SIG-M5 treated with dmso at 0.1 percent for 504 hours (cell line): ENCODE data around the gene CARD10.

ENCODE experiments used
- DNase-seq: peaks from one replicate; lab custom pipeline; 2025; ENCODE audit not compliant: unreplicated experiment; lab: John Stamatoyannopoulos, UW

Gene CARD10

DNA sequence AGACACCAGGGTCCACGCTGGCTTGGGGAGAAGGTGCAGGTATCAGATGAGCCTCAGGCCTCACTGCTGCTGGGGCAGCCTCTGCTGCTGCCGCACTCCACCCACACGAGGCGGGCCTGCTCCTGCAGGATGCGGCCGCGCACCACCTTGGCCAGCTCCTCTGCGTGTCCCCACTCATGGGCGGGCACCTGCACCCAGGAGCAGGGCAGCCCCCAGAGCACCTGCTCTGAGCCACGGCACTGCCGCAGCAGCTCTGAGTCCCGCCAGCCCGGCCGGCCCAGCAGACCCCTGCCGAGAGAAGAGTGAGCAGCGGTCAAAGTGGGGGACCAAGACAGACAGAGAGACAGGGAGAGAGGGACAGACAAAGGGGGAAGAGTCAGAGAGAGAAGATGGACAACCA is 28.1 kb downstream of the CARD10 start:
- no peak for DNase-seq

DNA sequence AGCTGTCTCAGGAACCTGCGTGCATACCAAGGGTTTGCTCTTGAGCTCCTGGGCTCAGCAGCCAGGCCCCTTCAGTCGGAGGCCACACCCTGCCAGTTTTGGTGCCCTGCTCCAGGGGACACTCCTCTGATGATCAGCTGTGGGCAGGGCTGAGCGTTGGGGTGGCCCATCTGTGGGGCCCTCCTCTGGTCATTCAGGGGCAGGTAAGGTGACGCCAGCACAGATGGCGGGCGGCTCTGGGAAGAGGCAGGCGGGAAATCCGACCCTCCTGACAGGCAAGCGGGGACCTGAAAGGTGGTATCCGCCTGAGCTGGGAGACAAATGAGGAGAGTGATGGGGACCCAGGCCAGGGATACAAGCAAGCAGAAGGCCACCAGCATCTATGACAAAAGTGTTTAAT is 29.2 kb downstream of the CARD10 start:
- DNase-seq, result no peak

DNA sequence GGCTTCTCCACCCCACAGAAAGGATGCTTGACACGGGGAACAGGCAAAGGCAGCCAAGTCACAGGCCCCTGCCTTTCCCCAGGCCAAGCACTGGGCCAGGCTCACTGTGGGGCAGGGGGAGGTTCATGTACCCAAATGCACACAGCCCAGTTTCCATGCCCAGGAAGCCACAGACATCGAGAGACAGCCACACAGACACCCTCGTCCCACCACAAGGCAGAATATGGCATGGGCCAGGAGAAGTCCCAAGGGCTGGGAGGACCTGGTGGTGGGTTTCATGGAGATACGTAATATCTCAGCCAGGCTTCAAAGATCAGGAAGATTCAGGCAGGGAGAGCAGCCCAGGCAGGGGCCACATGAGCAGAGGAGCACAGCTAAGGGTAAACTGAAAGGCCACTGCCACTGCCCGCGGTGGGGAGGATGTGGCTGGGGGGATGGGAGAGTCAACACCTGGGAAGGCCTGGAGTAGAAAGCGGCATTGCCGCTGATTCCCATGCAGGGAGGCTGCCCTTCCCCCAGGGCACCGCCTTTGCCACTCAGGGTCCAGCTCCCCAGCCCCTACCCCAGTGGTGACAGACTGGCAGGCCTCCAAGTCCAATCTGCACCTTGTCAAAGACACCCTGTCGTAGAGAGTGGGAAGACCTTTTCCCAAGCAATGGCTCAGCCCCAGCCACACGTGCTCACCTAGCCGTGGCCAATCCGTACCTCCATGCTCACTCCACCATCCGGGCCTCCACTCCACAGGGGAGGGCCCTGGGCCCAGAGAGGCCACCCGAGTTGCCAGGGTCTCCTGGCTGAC is 30.7 kb downstream of the CARD10 start:
- DNase-seq, result no peak

DNA sequence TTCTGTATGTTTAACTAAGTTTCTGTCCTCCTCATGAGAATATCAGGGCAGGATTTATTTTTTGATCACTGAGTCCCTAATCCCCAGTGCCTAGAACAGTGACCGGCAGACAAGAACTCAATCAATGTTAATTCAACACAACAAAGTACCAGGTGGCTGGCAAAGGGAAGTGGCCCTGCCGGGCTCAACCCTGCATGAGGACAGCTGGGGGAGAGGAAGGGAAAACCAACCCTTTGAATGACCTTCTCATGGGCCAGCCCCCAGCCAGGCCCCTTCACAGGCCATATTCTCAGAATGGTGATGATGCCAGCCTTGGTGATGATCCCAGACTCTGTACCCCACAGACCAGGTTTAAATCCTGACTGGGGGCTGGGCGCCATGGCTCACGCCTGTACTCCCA is 31.6 kb downstream of the CARD10 start:
- no peak for DNase-seq

DNA sequence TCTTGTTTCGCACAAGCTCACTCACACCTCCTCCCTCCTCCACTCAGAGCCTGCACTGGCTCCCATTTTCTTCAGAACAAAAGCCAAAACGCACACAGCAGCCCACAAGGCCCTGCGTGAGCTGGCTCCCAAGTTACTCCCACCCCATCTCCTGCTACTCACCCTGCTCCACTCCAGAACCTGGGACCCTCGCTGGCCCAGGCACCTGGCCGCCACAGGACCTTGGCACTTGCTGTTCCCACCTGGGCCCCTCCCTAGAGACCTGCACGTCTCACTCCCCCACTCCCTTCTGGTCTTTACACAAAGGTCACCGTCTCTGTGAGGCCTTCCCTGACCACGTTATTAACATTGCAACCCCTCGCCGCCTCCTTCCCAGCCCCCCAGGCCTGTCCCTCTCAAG is 32.1 kb downstream of the CARD10 start:
- DNase-seq, result no peak

DNA sequence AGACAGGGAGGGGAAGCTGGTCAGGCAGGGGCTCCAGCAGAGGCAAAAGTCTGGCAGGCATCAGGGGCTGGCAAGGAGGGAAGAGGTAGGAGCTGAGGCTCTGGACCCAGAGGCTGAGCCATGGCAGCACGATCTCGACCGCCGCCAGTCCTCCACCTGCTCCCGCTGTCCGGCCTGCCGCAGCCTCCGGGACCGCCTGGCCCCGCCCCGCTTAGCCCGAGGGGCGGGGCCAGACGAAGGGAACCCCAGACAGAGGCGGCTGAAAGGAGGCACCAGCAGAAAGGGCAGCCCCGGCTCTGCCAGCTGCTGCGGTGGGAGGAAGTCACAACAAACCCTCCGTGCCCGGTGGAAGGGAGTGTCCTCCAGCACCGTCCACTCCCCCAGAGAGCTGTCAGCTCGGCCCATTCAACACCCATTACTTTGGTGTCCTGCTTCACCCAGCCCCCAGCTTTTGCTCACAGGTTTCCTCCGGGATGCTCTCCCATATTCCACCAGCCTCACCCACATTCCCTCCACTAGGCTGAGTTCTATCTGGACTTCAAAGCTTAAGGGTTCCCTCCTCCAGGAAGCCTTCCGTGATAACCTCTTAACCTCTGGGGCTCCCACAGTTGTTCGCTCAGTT is 32.9 kb downstream of the CARD10 start, which contains the start of gene MFNG:
Gene MFNG (minus strand): TSS at position 161 of the 622 bp plus-strand sequence. CDS start 207 bp downstream, outside the sequence.
- DNase-seq, result peak; percentile 82

DNA sequence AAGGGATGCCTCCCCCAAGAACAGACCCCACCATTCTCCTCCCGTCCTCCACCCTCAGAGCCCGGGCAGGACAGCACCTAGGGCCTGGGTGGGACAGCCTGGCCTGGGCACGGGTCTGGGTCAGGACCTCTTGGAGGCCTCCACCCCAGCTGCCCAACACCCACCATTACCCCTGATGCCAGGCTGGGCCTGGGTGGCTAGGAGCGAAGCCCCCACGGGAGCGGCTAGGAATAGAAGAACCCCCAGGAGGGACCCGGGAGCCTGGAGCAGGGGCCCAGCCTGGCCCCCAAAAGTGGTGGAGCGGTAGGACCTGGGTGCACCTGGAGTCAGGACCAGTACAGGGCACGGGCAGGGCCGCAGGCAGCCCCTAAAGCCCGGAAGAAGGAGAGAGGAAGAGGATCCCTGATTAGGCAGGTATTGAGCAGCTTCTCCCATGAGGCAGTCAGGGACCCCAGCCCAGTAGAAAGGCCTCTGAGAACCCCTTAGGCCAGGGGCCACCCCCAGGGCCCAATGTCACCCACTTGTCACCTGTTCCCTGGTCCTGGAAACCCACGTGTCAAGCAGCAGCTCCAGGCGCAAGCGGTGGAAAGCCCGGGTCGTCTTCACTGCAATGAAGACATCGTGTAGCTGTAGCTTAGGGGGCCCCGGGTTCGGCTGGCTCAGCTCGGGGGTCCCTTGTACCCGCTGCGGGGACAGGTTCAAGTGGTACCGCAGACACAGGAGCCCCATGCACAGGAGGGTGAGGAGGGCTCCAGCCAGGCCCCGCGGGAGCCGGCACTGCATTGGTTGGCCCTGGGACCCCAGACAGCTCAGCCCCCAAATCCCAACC is 33.6 kb downstream of the CARD10 start:
- no peak for DNase-seq

DNA sequence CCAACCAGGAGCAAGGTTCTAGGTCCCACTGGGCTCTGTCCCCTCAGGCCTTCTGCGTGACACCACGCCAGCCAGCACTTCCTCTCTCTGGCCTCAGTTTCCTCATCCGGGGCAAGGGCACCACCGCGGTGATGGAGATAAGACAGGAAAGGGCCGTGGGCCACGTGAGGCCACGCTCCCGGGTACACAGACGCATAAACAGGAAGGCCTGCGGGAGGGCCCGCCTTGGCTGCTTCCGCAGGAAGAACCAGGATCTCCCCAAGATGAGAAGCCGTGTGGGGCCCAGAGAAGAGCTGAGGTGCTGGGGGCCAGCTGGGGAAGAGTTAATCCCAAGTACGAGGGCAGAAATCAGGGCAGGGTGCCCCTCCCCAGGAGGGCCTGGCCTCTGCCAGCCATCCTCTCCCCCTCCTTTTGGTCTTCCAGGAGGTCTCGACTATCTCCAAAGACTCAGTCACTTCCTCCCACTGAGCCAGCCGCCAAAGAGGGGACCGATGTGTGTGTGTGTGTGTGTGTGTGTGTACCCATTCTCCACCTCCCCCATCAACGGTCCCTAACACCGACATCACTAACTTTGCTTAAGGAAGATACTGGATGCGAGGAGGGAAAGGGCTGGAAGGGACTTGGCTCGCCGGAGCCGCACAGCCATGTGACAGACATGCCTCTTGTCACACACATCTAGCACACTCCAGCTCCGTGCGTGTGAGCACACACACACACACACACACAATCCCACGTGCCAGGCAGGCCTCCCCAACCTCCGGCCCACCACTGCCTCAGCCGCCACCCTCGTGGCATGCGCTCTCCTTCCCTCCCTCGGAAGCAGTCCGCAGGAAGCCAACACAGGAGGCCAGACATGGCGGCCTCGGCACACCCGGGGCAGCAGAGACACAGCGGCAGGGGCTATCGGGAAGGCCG is 34.5 kb downstream of the CARD10 start:
- DNase-seq, result peak; percentile 90

DNA sequence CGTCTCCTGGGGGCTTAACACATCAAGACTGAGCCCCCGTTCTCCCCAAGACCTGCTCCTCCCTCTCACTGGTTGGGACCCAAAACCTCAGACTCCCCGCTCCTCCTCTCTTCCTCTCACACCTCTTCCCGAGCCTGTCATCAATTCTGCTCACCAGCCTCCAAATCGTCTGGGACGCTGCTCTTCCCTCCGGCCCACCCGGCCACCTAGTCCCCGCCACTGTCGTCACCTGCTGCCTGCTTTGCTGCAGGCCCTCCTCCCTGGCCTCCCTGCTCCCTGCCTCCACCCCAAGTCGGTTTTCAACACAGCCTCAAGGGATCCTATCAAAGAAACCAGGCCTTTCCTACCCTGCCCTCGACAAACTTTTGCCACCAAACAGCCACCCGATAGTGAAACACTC is 36.2 kb downstream of the CARD10 start:
- DNase-seq, result no peak

DNA sequence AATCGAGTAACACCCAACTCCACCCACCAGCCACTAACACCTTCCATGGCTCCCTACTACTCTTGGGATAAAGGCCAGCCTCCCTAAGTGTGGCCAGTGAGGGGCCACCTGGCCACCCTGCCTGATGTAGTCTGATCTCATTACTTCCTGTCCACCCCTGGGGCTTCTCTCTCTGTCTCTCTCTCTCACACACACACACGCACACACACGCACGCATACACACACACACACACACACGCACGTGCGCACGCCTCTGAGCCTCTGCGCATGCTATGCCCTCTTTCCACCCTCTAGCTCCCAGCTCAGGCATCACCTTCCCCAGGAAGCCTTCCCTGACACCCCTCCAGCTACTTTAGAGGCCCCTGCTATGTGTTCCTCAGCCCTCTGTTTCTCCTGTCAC is 37.0 kb downstream of the CARD10 start:
- DNase-seq, result no peak

DNA sequence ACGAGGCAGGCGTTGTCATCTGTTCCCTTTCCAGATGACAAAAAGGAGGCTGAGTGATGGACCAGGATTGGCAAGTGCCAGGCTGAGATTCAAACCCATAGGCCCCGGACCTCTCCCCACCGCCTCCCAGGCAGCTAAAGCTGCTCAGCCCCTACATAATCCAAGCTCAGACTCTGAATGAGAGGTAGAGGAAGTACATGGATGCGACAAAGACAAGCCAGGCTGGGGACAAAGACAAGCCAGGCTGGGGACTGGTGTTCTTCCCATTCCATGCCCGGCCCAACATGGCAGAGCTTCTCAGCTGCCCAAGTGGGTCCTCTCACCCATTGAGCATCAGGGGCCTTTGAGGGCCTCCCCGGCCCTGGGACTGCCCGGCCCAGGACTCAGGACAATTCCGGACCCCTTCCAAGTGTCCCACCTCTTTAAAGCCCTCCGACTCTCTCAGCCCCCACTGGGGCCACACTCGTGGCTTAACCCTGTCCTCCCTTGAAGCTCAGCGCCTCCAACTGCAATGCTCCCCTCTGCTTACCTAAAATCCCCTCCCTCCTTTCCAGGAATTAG is 37.8 kb downstream of the CARD10 start:
- DNase-seq, result no peak

DNA sequence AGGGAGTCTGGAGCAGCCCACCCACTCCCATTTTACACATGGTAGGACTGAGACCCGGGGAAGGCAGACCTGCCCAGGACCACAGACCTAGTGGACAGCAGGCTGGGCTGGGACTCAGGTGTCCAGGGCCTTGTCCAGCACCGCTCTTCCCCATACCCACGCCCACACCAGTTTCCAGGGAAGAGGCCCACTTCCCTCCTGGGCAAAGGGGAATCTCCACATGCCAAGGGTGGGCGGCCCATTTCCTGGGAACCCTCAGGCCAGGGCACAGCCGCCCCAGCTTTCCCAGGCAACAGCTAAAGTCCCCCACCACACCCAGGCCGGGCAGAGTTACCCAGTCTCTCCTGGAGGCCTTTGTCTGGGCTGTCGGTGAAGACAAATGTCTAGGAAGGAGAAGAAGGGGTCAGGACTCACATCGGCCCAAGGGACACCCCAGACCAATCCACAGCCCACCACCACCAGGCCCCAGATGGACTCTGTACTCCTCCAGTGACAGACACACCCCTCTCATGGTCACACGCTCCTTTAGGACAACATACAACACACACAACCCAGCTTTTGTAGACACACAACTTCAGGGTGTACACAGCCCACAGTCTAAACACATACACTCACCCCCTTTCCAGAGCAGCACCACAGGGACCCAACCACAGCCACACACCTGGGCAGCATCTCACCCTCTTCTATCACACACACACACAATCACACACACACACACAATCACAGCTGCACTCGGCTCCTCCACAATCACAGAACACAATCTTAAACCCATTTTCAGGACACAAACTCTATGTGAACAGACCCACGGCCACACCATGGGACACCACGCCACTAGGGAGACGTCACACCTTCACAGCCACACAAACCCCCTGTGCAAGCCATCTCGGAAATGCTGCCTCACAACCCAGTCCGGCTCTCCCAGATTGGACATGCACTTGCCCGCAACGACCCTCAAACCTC is 38.5 kb downstream of the CARD10 start:
- DNase-seq, result no peak

DNA sequence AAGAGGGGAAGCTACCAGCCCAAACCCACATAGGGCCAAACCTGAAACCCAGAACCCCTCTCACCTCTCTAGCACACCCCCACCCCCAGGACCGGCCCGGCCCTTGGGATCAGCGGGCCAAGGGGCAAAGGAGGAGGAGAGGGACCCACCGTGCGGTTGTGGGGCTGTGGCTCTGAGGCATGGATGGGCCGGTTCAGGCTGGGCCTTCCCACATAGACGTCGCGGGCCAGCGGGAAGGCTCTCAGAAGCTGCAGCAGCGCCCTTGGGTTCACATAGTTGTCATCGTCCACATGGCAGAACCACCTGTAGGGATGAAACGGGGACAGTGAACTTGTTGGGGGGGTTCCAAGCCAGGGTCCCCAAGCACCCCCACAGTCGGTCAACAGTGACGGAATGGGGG is 40.0 kb downstream of the CARD10 start:
- no peak for DNase-seq

DNA sequence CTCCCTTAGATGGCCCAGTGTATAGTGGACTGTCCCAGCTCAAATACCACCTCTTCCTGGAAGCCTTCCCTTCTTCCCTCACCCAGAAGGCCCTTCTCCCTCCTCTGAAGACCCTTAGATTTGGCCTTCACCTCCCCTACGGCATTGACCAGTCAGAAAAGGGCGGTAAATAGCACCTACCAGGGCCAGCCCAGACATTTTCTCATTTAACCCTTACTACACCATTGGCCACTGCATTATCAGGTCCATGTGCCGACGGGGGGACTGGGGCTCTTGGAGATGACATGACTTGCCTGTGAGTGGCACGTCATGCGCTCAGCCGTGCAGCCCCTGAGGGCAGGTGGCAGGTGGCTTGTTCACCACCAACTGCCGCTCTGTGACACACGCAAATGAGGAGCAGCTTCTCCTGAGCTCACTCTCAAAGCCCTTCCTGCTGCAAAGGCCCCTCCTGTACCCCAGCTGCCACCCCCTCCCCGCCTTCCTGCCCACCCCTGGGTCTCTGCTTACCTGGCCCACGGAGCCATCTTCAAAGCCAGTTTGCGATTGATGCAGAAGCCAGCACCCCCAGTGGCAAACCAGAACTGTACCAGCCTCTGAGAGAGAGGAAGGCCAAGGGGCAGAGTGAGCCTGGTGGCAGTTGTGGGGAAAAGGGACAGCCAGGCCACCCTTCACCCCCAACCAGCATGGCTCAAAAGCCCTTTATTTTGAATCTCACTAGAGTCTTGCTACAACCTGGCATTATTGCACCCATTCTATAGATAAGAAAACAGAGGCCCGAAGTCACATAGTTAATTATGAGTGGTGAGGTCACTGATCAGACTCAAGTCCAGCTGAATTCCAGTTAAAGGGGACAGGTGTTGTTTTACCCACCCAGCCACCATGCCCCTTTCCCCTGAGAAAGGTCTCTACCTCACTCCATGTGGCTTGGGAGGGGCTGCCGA is 42.6 kb downstream of the CARD10 start:
- no peak for DNase-seq

DNA sequence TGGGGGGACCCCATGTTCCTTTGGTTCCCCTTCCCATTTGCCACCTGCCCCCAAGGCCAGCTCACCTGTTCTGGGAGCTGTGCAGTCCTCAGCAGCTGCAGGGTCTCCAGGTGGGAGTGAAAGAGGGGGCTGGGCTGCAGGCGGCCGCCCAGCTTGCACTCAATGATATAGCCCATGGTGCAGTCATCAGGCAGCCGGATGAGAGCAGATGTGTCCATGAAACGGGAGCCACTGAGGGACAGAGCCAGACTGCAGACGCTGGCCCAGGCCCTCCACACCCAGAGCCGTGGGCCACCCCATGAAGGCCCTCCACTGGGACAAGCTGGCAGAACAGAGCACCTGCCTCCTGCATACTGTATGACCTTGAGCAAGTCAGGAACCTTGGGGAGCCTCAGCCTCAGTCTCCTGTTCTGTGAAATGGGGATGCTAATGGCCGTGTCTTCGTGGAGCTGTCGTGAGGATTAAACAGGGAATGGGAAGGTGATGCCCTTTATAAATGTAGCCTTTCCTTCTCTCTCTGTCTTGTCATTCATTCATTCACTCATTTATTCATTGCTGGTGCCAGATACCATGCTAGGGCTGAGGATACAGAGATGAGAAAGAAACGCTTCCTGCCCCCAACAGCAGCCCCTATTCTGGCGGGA is 44.6 kb downstream of the CARD10 start:
- DNase-seq, result no peak

DNA sequence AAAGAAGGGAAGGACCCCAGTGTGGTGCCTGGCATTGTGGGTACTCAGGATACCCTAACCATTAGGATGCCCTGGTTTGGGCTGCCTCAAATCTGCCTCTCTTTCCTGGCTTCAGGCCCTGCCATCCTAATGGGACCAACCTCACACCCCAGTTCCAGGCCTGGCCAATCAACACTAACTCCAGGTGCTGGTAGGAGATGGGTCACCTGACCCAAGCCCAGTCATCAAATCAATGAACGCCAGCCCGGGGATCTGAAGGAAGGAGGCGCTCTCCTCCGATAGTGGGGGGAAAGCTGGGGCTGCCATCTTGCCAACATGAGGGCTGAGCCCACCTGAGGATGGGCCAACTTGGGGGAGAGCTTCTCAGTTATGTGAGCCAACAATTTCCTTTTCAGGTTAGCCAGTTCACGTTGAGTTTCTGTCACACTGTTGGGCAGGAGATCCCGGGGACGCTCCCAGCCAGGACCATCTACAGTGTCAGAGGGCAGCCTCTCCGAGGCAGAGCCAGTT is 45.7 kb downstream of the CARD10 start:
- DNase-seq, result no peak

DNA sequence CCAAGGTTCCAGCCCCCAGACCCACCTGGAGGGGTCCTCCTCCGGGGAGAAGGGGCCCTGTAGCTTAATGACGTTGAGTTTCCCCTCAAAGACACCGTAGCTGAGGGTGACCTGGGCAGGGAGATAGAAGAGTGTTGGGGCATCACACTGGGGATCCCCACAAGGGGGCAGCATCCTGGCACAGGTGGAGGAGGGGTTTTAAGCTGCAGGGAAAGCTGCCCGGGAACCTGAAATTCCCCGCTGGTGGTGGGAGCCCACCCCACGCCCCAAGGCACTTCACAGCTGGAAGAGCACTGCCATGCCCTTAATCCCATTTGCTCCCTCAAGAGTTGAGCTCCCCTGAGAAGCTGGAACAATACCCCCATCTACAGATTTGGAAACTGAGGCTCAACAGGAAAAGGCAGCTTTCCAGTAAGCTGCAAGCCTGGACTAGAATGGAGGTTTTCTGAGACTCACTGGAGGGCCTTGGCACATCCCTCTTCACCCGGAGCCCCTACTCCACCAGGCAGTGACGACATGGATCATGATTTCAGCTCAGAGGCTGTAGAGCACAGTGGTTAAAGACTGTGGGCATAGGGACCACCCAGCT is 46.7 kb downstream of the CARD10 start:
- no peak for DNase-seq
